Esophagus muscularis mucosa (tissue), 4 donors: ENCODE data around the gene IL4R. TPM values are rescaled to one million over a fixed set of nuclear protein-coding genes. Genes with fewer than 3 reads are reported as not detected.
A peak's percentile ranks its signal among the peaks of the same experiment; 100 is the strongest.

Experiments used
- DNase-seq: peaks from one replicate; pipeline ENCODE4 v3.0.0-alpha.2; 2017; ENCODE audit errors: extremely low spot score
- H3K27ac ChIP-seq, 4 donors: fragments of 200-600 bp; sonication (generic); replicated peaks in 1 of 4; 1 replicate in 3 of 4; 2 replicates in 1 of 4; pipeline ENCODE4 v1.5.1; 2016 to 2019; ENCODE audit warnings: mild to moderate bottlenecking in 1 of 4
- H3K27me3 ChIP-seq, 4 donors: fragments of 200-600 bp; sonication (generic); one replicate each; pipeline versions ENCODE4 v1.5.1 to v1.6.0; 2016 to 2019
- H3K36me3 ChIP-seq, 4 donors: fragments of 200-600 bp; sonication (generic); one replicate each; pipeline ENCODE4 v1.5.1; 2016 to 2019
- H3K4me1 ChIP-seq, 4 donors: fragments of 200-600 bp; sonication (generic); one replicate each; pipeline ENCODE4 v1.5.1; 2016 to 2019
- H3K4me3 ChIP-seq, 4 donors: fragments of 200-600 bp; sonication (generic); 1 replicate in 2 of 4; 2 replicates in 2 of 4; pipeline ENCODE4 v1.5.1; 2016 to 2019; ENCODE audit warnings: mild to moderate bottlenecking in 4 of 4, moderate library complexity in 1 of 4
- H3K9me3 ChIP-seq, 4 donors: fragments of 200-600 bp; sonication (generic); 1 replicate in 3 of 4; 2 replicates in 1 of 4; pipeline ENCODE4 v1.5.1; 2016 to 2019
- EP300 ChIP-seq: sonication (generic); formaldehyde crosslinking; IDR thresholded peaks from one replicate; pipeline ENCODE4 v1.6.1; 2017; ENCODE audit warnings: antibody characterized with exemption
- POLR2A ChIP-seq: fragments of 450-650 bp; IDR thresholded peaks from one replicate; pipeline ENCODE4 v1.6.1; 2017; ENCODE audit warnings: antibody characterized with exemption, moderate library complexity, mild to moderate bottlenecking, low read depth
- POLR2AphosphoS5 ChIP-seq, 2 donors: sonication (generic); formaldehyde crosslinking; IDR thresholded peaks; one replicate each; pipeline ENCODE4 v1.6.1; 2017; ENCODE audit warnings: antibody characterized with exemption in 2 of 2
- whole genome bisulfite sequencing: methylation state at CpG from one replicate; pipeline ENCODE4 v1.1.5; 2018; 5-methylcytosine and 5-hydroxymethylcytosine counted together
- intact Hi-C: fragments of 100-400 bp; cut with DNase I; formaldehyde crosslinking; loops from one replicate; pipeline ENCODE4 v1.15.1; 2023
- total RNA-seq, 4 donors: library from RNA; depleted of rRNA; stranded (reverse); fragments of >200 nt; gene quantifications; one replicate each; pipeline versions ENCODE4 v1.1.0 to v1.2.1, GENCODE V29; 2016
- TF ChIP-seq, protein P1 (sequence below), 3 experiments: fragments of 200-600 bp in 2 of 3; fragments of 450-650 bp in 1 of 3; sonication (generic) in 2 of 3; IDR thresholded peaks; one replicate each; pipeline ENCODE4 v1.5.1; 2017 to 2019; ENCODE audit warnings: antibody characterized with exemption in 3 of 3, mild to moderate bottlenecking in 2 of 3, moderate library complexity in 1 of 3

IL4R gene
- total RNA-seq, 4 donors from 2014 or later, result 72.7 to 167 (median 116) TPM

GRCh38 chr16:27365142-27366089 is 51.6 kb downstream of the IL4R start:
- WGBS, result 60% methylated on average over 7 of the region's 7 CpGs
- intact Hi-C loops, result no loop called here

GRCh38 chr16:27366687-27367460 is 53.1 kb downstream of the IL4R start:
- no peaks in the 10 kb centered on the region for H3K9me3 ChIP-seq
- H3K27me3 ChIP-seq, result no peaks in the 10 kb centered on the region
- TF ChIP-seq POLR2AphosphoS5 (IDR thresholded peaks at IDR 0.05) (no peak), POLR2A (no peak), EP300 (no peak)
- TF ChIP-seq, protein P1, sequence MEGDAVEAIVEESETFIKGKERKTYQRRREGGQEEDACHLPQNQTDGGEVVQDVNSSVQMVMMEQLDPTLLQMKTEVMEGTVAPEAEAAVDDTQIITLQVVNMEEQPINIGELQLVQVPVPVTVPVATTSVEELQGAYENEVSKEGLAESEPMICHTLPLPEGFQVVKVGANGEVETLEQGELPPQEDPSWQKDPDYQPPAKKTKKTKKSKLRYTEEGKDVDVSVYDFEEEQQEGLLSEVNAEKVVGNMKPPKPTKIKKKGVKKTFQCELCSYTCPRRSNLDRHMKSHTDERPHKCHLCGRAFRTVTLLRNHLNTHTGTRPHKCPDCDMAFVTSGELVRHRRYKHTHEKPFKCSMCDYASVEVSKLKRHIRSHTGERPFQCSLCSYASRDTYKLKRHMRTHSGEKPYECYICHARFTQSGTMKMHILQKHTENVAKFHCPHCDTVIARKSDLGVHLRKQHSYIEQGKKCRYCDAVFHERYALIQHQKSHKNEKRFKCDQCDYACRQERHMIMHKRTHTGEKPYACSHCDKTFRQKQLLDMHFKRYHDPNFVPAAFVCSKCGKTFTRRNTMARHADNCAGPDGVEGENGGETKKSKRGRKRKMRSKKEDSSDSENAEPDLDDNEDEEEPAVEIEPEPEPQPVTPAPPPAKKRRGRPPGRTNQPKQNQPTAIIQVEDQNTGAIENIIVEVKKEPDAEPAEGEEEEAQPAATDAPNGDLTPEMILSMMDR (IDR thresholded peaks at IDR 0.05), result no peak
- DNase-seq, result no peak
- intact Hi-C loops, result no loop called here
- no peak overlapping the region for H3K4me3 ChIP-seq
- H3K27ac ChIP-seq, result peak overlapping the region; percentile 48 to 65 (median 55)
- 63% methylated on average over 14 of the region's 14 CpGs for WGBS
- peaks cover 12 to 48% (median 37%) of the 10 kb centered on the region in 4 donors for H3K4me1 ChIP-seq
- peaks cover 16 to 26% (median 26%) of the 10 kb centered on the region in 4 donors for H3K36me3 ChIP-seq

More at GRCh38 chr16:27365142-27366089, 51.6 kb downstream of the IL4R start:
- H3K36me3 ChIP-seq, result peaks cover 27 to 41% (median 40%) of the 10 kb centered on the region in 4 donors
- H3K4me3 ChIP-seq, result no peak overlapping the region
- peak overlapping the region; percentile 39 to 65 (median 48) for H3K27ac ChIP-seq
- TF ChIP-seq POLR2AphosphoS5 (IDR thresholded peaks at IDR 0.05) (no peak), POLR2A (no peak), EP300 (no peak)
- TF ChIP-seq, protein P1 (IDR thresholded peaks at IDR 0.05), result no peak
- DNase-seq, result no peak
- H3K27me3 ChIP-seq, result no peaks in the 10 kb centered on the region
- H3K9me3 ChIP-seq, result no peaks in the 10 kb centered on the region
- H3K4me1 ChIP-seq, result peaks cover 12 to 48% (median 37%) of the 10 kb centered on the region in 4 donors

GRCh38 chr16:27367461-27368357 is 53.9 kb downstream of the IL4R start:
- H3K27ac ChIP-seq, result peak overlapping the region; percentile 52 to 65 (median 58)
- WGBS, result 23% methylated on average over 27 of the region's 27 CpGs
- DNase-seq, result peak; percentile 96

More at GRCh38 chr16:27367461-27368357, 53.9 kb downstream of the IL4R start:
- intact Hi-C loops, result loop anchor here (2.0 kb wide), 1 partner anchor 133 kb away; no protein-coding TSS in a partner anchor
- Histone ChIP-seq H3K27me3 (no peaks in the 10 kb centered on the region), H3K4me1 (peaks cover 12 to 45% (median 34%) of the 10 kb centered on the region in 4 donors), H3K4me3 (peak overlapping the region; percentile 19 to 51 (median 34)), H3K36me3 (peaks cover 7 to 18% (median 17%) of the 10 kb centered on the region in 4 donors), H3K9me3 (no peaks in the 10 kb centered on the region)
- TF ChIP-seq EP300, result no peak
- TF ChIP-seq POLR2A, result no peak
- TF ChIP-seq, protein P1 (IDR thresholded peaks at IDR 0.05), result peak; percentile 84 to 92 (median 85)
- TF ChIP-seq POLR2AphosphoS5 (IDR thresholded peaks at IDR 0.05), result peak; percentile 36 to 48
